Measurements from ENCODE around the gene ZFAND2A.

ZFAND2A gene

GRCh38 chr7:1121886-1122831, 37.8 kb downstream of the ZFAND2A start (continued):
- no peak for TF ChIP-seq ZNF837 (tag by site-specific recombination; IDR thresholded peaks at IDR 0.05)
- TF ChIP-seq ZNF776 (tag by site-specific recombination; IDR thresholded peaks at IDR 0.05; ENCODE audit: borderline replicate concordance): no peak
- no peak for TF ChIP-seq ZNF747 (tag by site-specific recombination; IDR thresholded peaks at IDR 0.05)

- no peak overlapping the region for H3K4me3 ChIP-seq (ENCODE audit: low read depth, low read length)
- no peak overlapping the region for H3K27ac ChIP-seq (ENCODE audit: extremely low read depth, low read depth, low read length)
- H3K9me3 ChIP-seq (ENCODE audit: control insufficient read depth, insufficient read depth, low read depth, low read length): no peaks in the 10 kb centered on the region
- POLR2A ChIA-PET: no interaction called here
- CTCF ChIA-PET: no interaction called here
- TF ChIP-seq ZNF701 (tag by site-specific recombination; IDR thresholded peaks at IDR 0.05): no peak
- TF ChIP-seq ZNF747 (tag by site-specific recombination; IDR thresholded peaks at IDR 0.05): no peak
- no peak for TF ChIP-seq ZNF324 (tag by site-specific recombination; IDR thresholded peaks at IDR 0.05)
- 0 out of 2 replicates have a peak, but pooled peaks have one; percentile 16 for TF ChIP-seq ZFHX2 (tag by site-specific recombination; conservative IDR thresholded peaks at IDR 0.05)
- TF ChIP-seq ZNF26 (tag by site-specific recombination; IDR thresholded peaks at IDR 0.05): no peak
- no peaks in the 10 kb centered on the region for H3K4me1 ChIP-seq (ENCODE audit: control insufficient read depth, insufficient read depth, low read length)
- H3K36me3 ChIP-seq (ENCODE audit: control insufficient read depth in 2 of 2, insufficient read depth in 1 of 2, low read length in 2 of 2): peaks cover 4 to 11% of the 10 kb centered on the region in 2 experiments; a peak in 2 of 3 replicates
Observed at GRCh38 chr7:1121476-1121875, 38.5 kb downstream of the ZFAND2A start.

GRCh38 chr7:1120791-1121190, 39.2 kb downstream of the ZFAND2A start:
- ChIA-PET CTCF (no interaction called here), POLR2A (no interaction called here)
- Histone ChIP-seq H3K27ac (ENCODE audit: extremely low read depth, low read depth, low read length) (no peak overlapping the region), H3K4me3 (ENCODE audit: low read depth, low read length) (no peak overlapping the region), H3K36me3 (ENCODE audit: control insufficient read depth in 2 of 2, insufficient read depth in 1 of 2, low read length in 2 of 2) (peaks cover 0 to 11% of the 10 kb centered on the region in 2 experiments; a peak in 1 of 3 replicates), H3K4me1 (ENCODE audit: control insufficient read depth, insufficient read depth, low read length) (no peaks in the 10 kb centered on the region), H3K9me3 (ENCODE audit: control insufficient read depth, insufficient read depth, low read depth, low read length) (no peaks in the 10 kb centered on the region)
- no peak for TF ChIP-seq ZNF362 (tag by site-specific recombination; IDR thresholded peaks at IDR 0.05)
- TF ChIP-seq GLI2 (tag by site-specific recombination; IDR thresholded peaks at IDR 0.05; ENCODE audit: borderline replicate concordance, low read depth): no peak
- no peak for TF ChIP-seq PATZ1 (tag by site-specific recombination; IDR thresholded peaks at IDR 0.05)
- TF ChIP-seq KLF16 (tag by site-specific recombination; IDR thresholded peaks at IDR 0.05): no peak
- TF ChIP-seq ZNF157 (tag by site-specific recombination; IDR thresholded peaks at IDR 0.05): no peak
- TF ChIP-seq HIC1 (tag by site-specific recombination; IDR thresholded peaks at IDR 0.05): no peak
- TF ChIP-seq SP7 (tag by site-specific recombination; IDR thresholded peaks at IDR 0.05): no peak
- TF ChIP-seq ZNF514 (tag by site-specific recombination; IDR thresholded peaks at IDR 0.05): no peak
- TF ChIP-seq ZNF513 (tag by site-specific recombination; IDR thresholded peaks at IDR 0.05): no peak
- no peak for TF ChIP-seq ZBTB21 (tag by site-specific recombination; IDR thresholded peaks at IDR 0.05)
- TF ChIP-seq ZNF324 (tag by site-specific recombination; IDR thresholded peaks at IDR 0.05): no peak
- no peak for TF ChIP-seq ZNF473 (tag by site-specific recombination; IDR thresholded peaks at IDR 0.05)
- TF ChIP-seq ZNF274 (IDR thresholded peaks at IDR 0.05; ENCODE audit: low read length): no peak
- no peak for TF ChIP-seq ZNF274 (tag by site-specific recombination; IDR thresholded peaks at IDR 0.05; ENCODE audit: borderline replicate concordance)
- no peak for TF ChIP-seq GFI1B (tag by site-specific recombination; IDR thresholded peaks at IDR 0.05)
- no peak for TF ChIP-seq KLF17 (tag by site-specific recombination; IDR thresholded peaks at IDR 0.05)
